ENCODE data around the gene TRMT5. TPM values are rescaled to one million over a fixed set of nuclear protein-coding genes. Genes with fewer than 3 reads are reported as not detected.

The TRMT5 gene
- total and polyA plus RNA-seq, 2 donors (not counting 1 experiment from before 2014, with no cell fraction given) = 8.0 to 18.3 TPM

- H3K79me2 ChIP-seq (ENCODE audit: control insufficient read depth, insufficient read depth, low read length) = no peaks in the 10 kb centered on the region
- TF ChIP-seq EZH2 (IDR thresholded peaks at IDR 0.05; ENCODE audit: low read length, missing control alignments) (no peak), CTCF (conservative IDR thresholded peaks at IDR 0.05 in 1 of 2, IDR thresholded peaks at IDR 0.05 in 1 of 2; ENCODE audit: low read depth in 1 of 2, low read length in 2 of 2) (no peak)
- no peaks in the 10 kb centered on the region for H4K20me1 ChIP-seq (ENCODE audit: control insufficient read depth, extremely low read depth, insufficient read depth, low read length)
- H3K4me1 ChIP-seq (ENCODE audit: control insufficient read depth, extremely low read depth, insufficient read depth, low read length) = no peaks in the 10 kb centered on the region
- H3K36me3 ChIP-seq (ENCODE audit: control insufficient read depth, insufficient read depth, low read length) = no peaks in the 10 kb centered on the region
- no peak overlapping the region for H3K9ac ChIP-seq (ENCODE audit: insufficient read depth, low read length)
- H3K27me3 ChIP-seq (ENCODE audit: control insufficient read depth, insufficient read depth, low read length) = no peaks in the 10 kb centered on the region
- DNase-seq (ENCODE audit: low read depth in 2 of 2) = peak; percentile 84 to 94
- no peak overlapping the region for H3K4me3 ChIP-seq (replicated peaks in 1 of 4; ENCODE audit: control extremely low read depth in 1 of 4, insufficient read depth in 1 of 4, low read depth in 3 of 4, low read length in 4 of 4)
- H3K4me2 ChIP-seq (ENCODE audit: extremely low read depth, insufficient read depth, low read length) = peak overlapping the region; percentile 18
- H3K9me3 ChIP-seq (ENCODE audit: control insufficient read depth, insufficient read depth, low read depth, low read length) = no peaks in the 10 kb centered on the region
- H3K27ac ChIP-seq (ENCODE audit: insufficient read depth, low read length) = no peak overlapping the region
- H2AFZ ChIP-seq (ENCODE audit: low read length) = no peak overlapping the region
Measured at GRCh38 chr14:60965402-60965801, 15.5 kb downstream of the TRMT5 start.

GRCh38 chr14:60964904-60965303 lies 16.0 kb downstream of the TRMT5 start:
- no peak overlapping the region for H3K9ac ChIP-seq (ENCODE audit: insufficient read depth, low read length)
- H3K36me3 ChIP-seq (ENCODE audit: control insufficient read depth, insufficient read depth, low read length) = no peaks in the 10 kb centered on the region
- H4K20me1 ChIP-seq (ENCODE audit: control insufficient read depth, extremely low read depth, insufficient read depth, low read length) = no peaks in the 10 kb centered on the region
- no peaks in the 10 kb centered on the region for H3K4me1 ChIP-seq (ENCODE audit: control insufficient read depth, extremely low read depth, insufficient read depth, low read length)
- H3K27me3 ChIP-seq (ENCODE audit: control insufficient read depth, insufficient read depth, low read length) = no peaks in the 10 kb centered on the region
- peak; percentile 13 to 69 for DNase-seq (ENCODE audit: low read depth in 2 of 2)
- peak overlapping the region; percentile 21 for H3K27ac ChIP-seq (ENCODE audit: insufficient read depth, low read length)
- no peak overlapping the region for H2AFZ ChIP-seq (ENCODE audit: low read length)
- no peaks in the 10 kb centered on the region for H3K9me3 ChIP-seq (ENCODE audit: control insufficient read depth, insufficient read depth, low read depth, low read length)
- TF ChIP-seq EZH2 (IDR thresholded peaks at IDR 0.05; ENCODE audit: low read length, missing control alignments) (no peak), CTCF (conservative IDR thresholded peaks at IDR 0.05 in 1 of 2, IDR thresholded peaks at IDR 0.05 in 1 of 2; ENCODE audit: low read depth in 1 of 2, low read length in 2 of 2) (no peak)
- no peaks in the 10 kb centered on the region for H3K79me2 ChIP-seq (ENCODE audit: control insufficient read depth, insufficient read depth, low read length)
- no peak overlapping the region for H3K4me3 ChIP-seq (replicated peaks in 1 of 4; ENCODE audit: control extremely low read depth in 1 of 4, insufficient read depth in 1 of 4, low read depth in 3 of 4, low read length in 4 of 4)
- H3K4me2 ChIP-seq (ENCODE audit: extremely low read depth, insufficient read depth, low read length) = no peak overlapping the region

- Histone ChIP-seq H3K9ac (ENCODE audit: insufficient read depth, low read length) (no peak overlapping the region), H3K4me3 (replicated peaks in 1 of 4; ENCODE audit: control extremely low read depth in 1 of 4, insufficient read depth in 1 of 4, low read depth in 3 of 4, low read length in 4 of 4) (no peak overlapping the region), H3K27ac (ENCODE audit: insufficient read depth, low read length) (no peak overlapping the region), H3K4me1 (ENCODE audit: control insufficient read depth, extremely low read depth, insufficient read depth, low read length) (no peaks in the 10 kb centered on the region), H3K9me3 (ENCODE audit: control insufficient read depth, insufficient read depth, low read depth, low read length) (no peaks in the 10 kb centered on the region), H2AFZ (ENCODE audit: low read length) (no peak overlapping the region), H4K20me1 (ENCODE audit: control insufficient read depth, extremely low read depth, insufficient read depth, low read length) (no peaks in the 10 kb centered on the region), H3K27me3 (ENCODE audit: control insufficient read depth, insufficient read depth, low read length) (no peaks in the 10 kb centered on the region), H3K36me3 (ENCODE audit: control insufficient read depth, insufficient read depth, low read length) (no peaks in the 10 kb centered on the region), H3K79me2 (ENCODE audit: control insufficient read depth, insufficient read depth, low read length) (no peaks in the 10 kb centered on the region), H3K4me2 (ENCODE audit: extremely low read depth, insufficient read depth, low read length) (no peak overlapping the region)
- TF ChIP-seq EZH2 (IDR thresholded peaks at IDR 0.05; ENCODE audit: low read length, missing control alignments) (no peak), CTCF (conservative IDR thresholded peaks at IDR 0.05 in 1 of 2, IDR thresholded peaks at IDR 0.05 in 1 of 2; ENCODE audit: low read depth in 1 of 2, low read length in 2 of 2) (no peak)
- no peak for DNase-seq (ENCODE audit: low read depth in 2 of 2)
Measured at GRCh38 chr14:60963761-60964160, 17.1 kb downstream of the TRMT5 start.
